Renal cortical epithelial cell (primary cell): ENCODE results near the gene COX6A2. TPM values are rescaled to one million over a fixed set of nuclear protein-coding genes. Genes with fewer than 3 reads are reported as not detected.
"Not testable (repeated sequence)": the region's sequence is repeated elsewhere in the genome, so short reads cannot be mapped to it uniquely, and the experiment has no call there.

ENCODE experiments used
- DNase-seq: peaks from one replicate; pipeline ENCODE4 v3.0.0-alpha.2; 2011; ENCODE audit warnings: low read depth
- total RNA-seq: library from RNA; depleted of rRNA; stranded (reverse); fragments of >200 nt; gene quantifications from 2 replicates; pipeline ENCODE4 v1.2.3, GENCODE V29; 2014

COX6A2 gene
- total RNA-seq, 1 donor from 2014 or later = not detected

DNA sequence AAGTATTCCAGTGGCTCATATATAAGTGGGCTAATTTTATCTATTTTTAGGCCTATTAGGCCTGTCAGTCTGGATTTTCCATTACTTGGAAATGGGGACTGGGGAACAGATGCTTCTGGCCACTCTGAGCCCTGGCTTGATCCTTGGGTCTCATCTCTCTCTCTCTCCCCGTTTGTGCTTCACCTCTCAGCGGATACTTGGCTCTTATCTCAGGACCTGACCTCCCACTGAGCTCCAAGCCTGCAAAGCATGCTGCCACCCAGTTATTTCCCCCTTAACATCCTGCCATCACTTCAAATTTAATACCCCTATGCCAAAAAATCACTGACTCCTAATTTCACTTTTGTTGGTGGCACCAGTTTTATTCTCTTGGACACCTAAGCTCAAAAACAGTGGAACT lies 10.3 kb upstream of the COX6A2 start:
- DNase-seq = no peak

- DNase-seq = no peak
Observed at GRCh38 chr16:31436221-31437045, 8.3 kb upstream of the COX6A2 start.

GRCh38 chr16:31435341-31436220 lies 7.4 kb upstream of the COX6A2 start:
- no peak for DNase-seq

- no peak for DNase-seq
Observed at GRCh38 chr16:31430380-31431052, 2.4 kb upstream of the COX6A2 start.

DNA sequence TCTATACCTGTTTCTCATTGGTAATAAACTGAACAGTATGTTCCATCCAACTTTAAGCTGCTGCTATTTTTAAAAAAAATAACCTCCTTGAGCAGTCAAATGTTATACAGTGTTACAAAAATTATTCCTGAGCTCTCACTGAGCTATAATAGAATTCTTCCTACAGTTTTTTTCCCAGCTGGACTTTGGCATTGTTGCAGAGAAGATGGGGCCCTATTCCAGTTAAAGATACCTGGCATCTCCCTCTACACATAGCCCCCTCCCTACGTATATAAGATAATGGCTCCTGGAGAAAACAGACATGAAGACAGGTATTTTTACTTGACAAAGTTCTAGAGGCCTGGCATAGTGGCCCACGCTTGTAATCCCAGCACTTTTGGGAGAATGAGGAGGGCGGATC lies 1.6 kb upstream of the COX6A2 start:
- DNase-seq = no peak

DNA sequence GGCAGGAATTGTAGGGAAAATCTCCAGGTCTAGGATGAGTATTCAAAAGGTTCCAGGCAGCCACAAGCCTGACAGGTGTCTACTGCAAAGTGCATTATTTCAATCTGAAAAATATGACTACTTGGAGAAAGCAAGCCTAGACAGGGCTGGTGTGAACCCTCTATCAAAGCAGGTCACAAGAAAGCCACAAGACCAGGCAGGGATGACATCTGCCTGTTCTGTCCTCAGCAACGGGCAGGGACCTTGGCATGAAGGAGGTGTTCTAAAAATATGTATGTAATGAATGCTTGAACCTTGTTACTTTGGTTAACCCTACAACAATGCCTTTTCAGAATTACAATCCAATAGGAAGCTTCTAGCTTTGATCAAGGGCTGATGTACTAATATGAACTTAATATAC lies 1.2 kb upstream of the COX6A2 start:
- DNase-seq = no peak

- DNase-seq = no peak
Observed at GRCh38 chr16:31428638-31429247, 583 bp upstream of the COX6A2 start.

DNA sequence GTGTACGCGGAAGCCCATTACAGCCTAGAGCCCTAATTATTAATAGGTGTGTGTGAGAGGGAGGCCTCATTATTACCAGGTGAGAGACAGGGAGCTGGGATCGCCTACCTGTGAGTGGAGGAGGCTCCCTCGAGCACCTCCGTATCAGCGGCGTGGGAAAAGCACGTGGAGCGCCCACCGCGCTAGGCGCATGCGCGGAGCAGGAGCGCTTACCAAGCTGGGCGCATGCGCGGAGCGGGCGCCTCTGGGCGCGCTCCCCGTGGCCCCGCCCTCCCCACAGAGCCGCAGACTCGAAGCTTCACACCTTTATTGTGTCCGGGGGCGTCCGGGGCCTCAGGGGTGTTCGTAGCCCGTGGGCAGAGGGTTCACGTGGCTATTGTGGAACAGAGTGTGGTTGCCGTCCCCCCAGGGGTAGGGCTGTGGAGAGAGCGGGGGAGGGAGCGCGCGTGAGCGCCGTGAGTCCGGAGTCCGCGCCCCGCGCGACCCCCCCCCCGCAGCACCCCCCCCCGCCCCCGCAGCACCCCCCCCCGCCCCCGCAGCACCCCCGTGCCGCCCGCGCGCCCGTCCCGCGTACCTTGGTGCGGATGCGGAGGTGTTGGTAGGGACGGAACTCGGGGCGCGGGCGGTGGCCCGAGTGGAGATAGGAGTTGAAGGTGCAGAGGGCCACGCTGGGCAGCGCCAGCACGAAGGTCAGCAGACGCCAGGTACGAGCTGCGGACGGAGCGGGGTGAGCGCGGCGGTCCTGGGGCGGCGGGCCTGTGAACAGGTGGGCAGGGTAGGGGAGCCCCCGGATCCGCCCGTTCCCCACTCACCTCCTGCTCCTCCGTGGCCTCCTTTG lies 500 bp downstream of the COX6A2 start:
- DNase-seq = no peak

GRCh38 chr16:31423801-31424200 lies 4.4 kb downstream of the COX6A2 start:
- no peak for DNase-seq

DNA sequence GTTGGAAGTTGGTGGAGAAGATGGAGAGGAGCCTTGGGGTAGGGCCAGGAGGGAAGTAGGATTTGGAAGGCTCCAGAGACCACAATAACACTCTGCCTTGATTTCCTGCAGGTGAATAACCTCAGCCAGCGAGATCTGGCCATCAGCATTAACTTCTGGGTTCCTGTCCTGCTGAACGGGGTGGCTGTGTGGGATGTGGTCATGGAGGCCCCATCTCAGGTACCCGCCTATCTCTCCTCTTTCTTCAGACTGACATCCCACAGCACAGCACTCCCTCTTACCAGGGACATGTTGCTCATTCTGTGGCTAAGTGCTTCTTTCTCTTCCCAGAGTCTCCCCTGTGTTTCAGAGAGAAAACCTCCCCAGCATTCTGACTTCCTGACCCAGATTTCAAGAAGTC lies 4.9 kb downstream of the COX6A2 start:
- DNase-seq = no peak

DNA sequence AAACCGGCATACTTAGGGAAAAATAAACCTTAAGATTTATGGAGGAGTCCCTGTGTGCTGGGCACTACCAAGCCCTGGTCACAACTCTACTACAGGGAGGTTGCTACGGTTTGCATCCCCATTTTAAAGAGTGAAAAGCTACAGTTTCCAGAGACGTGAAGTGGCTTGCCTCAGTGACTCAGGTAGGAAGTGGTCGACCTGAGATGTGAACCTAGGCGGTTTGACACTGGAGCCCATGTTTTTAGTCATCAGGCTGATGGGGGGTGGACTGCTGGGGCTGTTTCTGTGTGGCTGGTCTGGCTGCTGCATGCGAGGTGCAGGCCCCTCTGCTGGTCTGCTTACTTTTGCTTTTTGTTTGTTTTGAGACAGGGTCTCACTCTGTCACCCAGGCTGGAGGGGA lies 6.6 kb downstream of the COX6A2 start:
- DNase-seq = no peak

GRCh38 chr16:31420037-31420436 lies 8.1 kb downstream of the COX6A2 start:
- no peak for DNase-seq

DNA sequence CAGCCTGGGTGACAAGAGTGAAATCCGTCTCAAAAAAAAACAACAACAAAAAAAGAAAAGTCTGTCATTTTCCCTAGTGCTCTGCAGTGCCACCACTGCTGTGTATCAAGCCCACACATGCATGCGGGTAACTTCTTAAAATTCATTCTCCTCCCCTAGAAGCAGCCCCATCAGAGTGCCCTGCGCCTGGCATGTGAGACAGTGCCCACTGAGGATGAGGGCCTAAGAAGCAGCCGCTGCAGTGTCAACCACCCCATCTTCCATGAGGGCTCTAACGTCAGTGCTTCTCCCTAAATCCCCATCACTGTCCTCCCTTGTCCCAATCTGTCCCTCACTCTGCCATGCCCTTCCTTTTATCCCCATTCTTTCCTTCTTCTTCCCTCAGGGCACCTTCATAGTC lies 10.2 kb downstream of the COX6A2 start:
- no peak for DNase-seq

DNA sequence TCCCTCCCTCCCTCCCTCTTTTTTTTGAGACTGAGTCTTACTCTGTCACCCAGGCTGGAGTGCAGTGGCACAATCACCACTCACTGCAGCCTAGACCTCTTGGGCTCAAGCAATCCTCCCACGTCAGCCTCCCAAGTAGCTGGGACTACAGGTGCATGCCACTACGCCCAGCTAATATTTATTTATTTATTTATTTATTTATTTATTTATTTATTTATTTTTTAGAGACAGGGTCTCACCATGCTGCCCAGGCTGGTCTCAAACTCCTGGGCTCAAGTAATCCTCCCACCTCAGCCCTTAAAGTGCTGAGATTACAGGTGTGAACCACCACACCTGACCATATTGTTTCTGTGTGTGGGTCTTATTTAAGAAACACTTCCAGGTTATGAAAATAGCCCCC lies 11.1 kb downstream of the COX6A2 start:
- DNase-seq = not testable (repeated sequence)

DNA sequence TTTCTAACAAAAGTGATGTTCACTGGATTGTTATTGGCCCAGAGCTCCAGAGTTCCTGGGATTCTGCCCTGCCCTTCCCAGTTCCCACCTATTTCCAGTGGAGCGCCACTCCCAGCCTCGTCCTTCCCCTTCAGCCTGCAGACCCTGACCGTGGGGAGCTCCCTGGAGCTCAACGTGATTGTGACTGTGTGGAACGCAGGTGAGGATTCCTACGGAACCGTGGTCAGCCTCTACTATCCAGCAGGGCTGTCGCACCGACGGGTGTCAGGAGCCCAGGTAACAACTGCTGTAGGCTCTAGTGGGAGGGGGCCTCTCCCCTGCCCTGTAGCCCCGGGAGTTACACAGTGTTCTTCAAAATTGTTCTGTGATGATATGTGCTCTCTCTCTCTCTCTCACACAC lies 11.8 kb downstream of the COX6A2 start:
- no peak for DNase-seq

DNA sequence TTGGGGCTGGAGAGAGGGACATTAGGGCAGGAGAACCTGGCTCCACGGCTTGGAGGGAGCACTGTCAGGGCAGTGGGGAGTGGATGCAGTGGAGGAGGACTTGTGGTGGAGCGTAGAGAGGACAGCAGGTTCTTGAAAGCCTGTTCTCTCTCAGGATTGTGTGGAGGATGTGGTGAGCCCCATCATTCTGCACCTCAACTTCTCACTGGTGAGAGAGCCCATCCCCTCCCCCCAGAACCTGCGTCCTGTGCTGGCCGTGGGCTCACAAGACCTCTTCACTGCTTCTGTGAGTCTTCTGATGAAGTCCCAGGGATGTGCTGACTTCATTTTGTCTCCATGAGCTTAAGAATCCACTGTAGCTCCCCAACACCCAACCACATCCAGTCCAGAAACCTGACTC lies 13.5 kb downstream of the COX6A2 start:
- no peak for DNase-seq

GRCh38 chr16:31413943-31414342 lies 14.2 kb downstream of the COX6A2 start:
- no peak for DNase-seq

DNA sequence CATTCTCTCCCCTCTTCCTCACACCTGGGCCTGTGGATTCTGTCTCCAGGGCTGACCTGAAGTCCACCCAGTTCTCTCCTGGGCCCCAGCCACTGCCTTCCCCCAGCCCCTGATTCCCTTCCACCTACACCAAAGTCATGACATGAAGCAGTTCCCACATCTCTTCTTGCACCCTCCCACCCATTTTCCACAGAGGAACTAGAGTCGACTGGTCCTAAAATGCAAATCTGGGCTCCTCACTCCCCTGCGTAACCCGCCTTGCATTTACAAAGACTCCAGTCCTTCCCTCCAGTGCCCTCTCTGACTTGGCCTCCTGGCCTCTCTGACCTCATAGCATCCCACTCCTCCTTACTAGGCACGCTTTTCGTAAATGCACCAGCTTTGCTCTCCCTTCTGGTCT lies 14.8 kb downstream of the COX6A2 start:
- DNase-seq = no peak

DNA sequence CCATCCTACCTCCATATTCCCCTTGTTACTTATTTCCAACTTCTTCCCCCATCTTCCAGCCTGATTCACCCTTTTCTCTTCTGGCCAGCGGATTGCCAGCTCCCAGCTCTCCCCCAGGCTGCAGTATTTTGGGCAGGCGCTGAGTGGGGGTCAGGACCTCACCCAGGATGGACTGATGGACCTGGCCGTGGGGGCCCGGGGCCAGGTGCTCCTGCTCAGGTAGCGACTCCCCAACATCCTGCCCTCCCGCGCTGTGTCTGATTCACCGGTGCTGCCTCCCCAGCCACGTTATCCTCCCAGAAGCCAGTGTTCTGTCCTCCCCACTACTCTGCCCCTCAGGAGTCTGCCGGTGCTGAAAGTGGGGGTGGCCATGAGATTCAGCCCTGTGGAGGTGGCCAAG lies 15.4 kb downstream of the COX6A2 start:
- DNase-seq = no peak

DNA sequence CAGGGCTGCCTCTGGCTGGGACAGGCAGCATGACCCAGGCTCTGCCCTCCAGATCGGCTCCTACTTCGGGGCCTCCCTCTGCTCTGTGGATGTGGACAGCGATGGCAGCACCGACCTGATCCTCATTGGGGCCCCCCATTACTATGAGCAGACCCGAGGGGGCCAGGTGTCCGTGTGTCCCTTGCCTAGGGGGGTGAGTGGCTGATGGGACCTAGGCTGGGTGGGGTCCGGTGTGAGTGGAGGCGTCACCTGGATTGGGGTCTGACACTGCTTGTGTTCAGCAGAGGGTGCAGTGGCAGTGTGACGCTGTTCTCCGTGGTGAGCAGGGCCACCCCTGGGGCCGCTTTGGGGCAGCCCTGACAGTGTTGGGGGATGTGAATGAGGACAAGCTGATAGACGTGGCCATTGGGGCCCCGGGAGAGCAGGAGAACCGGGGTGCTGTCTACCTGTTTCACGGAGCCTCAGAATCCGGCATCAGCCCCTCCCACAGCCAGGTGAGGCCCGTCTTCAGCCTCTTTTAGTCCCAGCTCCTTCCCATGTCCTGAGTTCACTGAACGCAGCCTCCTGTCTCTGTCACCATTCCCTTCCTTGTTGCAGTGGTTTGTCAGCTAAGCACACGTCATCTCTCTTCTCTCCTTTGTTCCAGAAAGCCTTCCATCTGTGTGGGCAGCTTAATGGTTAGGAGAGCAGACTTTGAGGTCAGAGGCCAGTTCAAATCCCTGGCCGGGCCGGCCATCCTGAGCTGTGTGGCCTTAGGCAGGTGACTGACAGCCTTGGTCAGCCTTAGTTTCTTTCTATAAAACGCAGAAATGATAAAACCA lies 16.9 kb downstream of the COX6A2 start:
- no peak for DNase-seq
